Lower lobe of right lung (tissue), 2 donors: Measurements from ENCODE around the gene EREG. TPM values are rescaled to one million over a fixed set of nuclear protein-coding genes. Genes with fewer than 3 reads are reported as not detected.
"Not testable (repeated sequence)": the region's sequence is repeated elsewhere in the genome, so short reads cannot be mapped to it uniquely, and the experiment has no call there.

Source experiments
- ATAC-seq, 2 donors: fragments of 200-7000 bp; cut with Tn5 transposase; one replicate each; pipeline ENCODE4 v1.9.1; 2020 to 2022; ENCODE audit warnings: mild to moderate bottlenecking in 2 of 2, moderate library complexity in 2 of 2
- DNase-seq: peaks from one replicate; pipeline ENCODE4 v3.0.0-alpha.2; 2020
- H3K27ac ChIP-seq: fragments of 200-600 bp; one replicate; pipeline ENCODE4 v1.8.0; 2022
- H3K27me3 ChIP-seq: fragments of 200-600 bp; one replicate; pipeline ENCODE4 v1.8.0; 2022; ENCODE audit warnings: low read depth
- H3K36me3 ChIP-seq: fragments of 200-600 bp; one replicate; pipeline ENCODE4 v1.8.0; 2022; ENCODE audit warnings: mild to moderate bottlenecking
- H3K4me1 ChIP-seq: fragments of 200-600 bp; one replicate; pipeline ENCODE4 v1.8.0; 2022
- H3K4me3 ChIP-seq: fragments of 200-600 bp; one replicate; pipeline ENCODE4 v1.8.0; 2022; ENCODE audit warnings: mild to moderate bottlenecking
- H3K9me3 ChIP-seq: fragments of 200-600 bp; one replicate; pipeline ENCODE4 v1.8.0; 2022
- CTCF ChIP-seq: fragments of 200-600 bp; IDR thresholded peaks from one replicate; pipeline ENCODE4 v1.8.0; 2022; ENCODE audit warnings: antibody characterized with exemption, mild to moderate bottlenecking
- intact Hi-C: fragments of 100-400 bp; cut with DNase I; formaldehyde crosslinking; loops from one replicate; pipeline ENCODE4 v1.11.0; 2022
- total RNA-seq: library from RNA; stranded (reverse); fragmentation: NEBNext Ultra II Directional; extraction: Animal tissue kit (Norgen Biotek cat#: 25700); gene quantifications from one replicate; pipeline ENCODE4 v1.2.1, GENCODE V29; 2021
- donor health status: DM: no; HTN: yes; CAD: no; lungs with severe emphysema.

Gene EREG
- total RNA-seq, 1 donor from 2014 or later = 1.1 TPM

- Histone ChIP-seq H3K4me3 (no peak overlapping the region), H3K4me1 (no peaks in the 10 kb centered on the region), H3K27ac (no peak overlapping the region), H3K9me3 (no peaks in the 10 kb centered on the region), H3K27me3 (no peaks in the 10 kb centered on the region), H3K36me3 (no peaks in the 10 kb centered on the region)
- TF ChIP-seq CTCF = no peak
- no peak for ATAC-seq
- DNase-seq = no peak
- intact Hi-C loops = no loop called here
These were observed 30.3 kb upstream of the EREG start for GRCh38 chr4:74334636-74335035.

GRCh38 chr4:74335341-74336021 lies 29.5 kb upstream of the EREG start:
- no peak for TF ChIP-seq CTCF
- Histone ChIP-seq H3K27me3 (no peaks in the 10 kb centered on the region), H3K27ac (no peak overlapping the region), H3K36me3 (no peaks in the 10 kb centered on the region), H3K4me3 (no peak overlapping the region), H3K9me3 (no peaks in the 10 kb centered on the region), H3K4me1 (no peaks in the 10 kb centered on the region)
- DNase-seq (no peak), ATAC-seq (peak; percentile 19 to 28)
- intact Hi-C loops = no loop called here

- H3K4me1 ChIP-seq = no peaks in the 10 kb centered on the region
- H3K27me3 ChIP-seq = no peaks in the 10 kb centered on the region
- DNase-seq (no peak), ATAC-seq (peak in 1 of 2 donors; percentile 27)
- no peak overlapping the region for H3K27ac ChIP-seq
- intact Hi-C loops = no loop called here
- TF ChIP-seq CTCF = no peak
- peaks cover 3% of the 10 kb centered on the region for H3K9me3 ChIP-seq
- no peak overlapping the region for H3K4me3 ChIP-seq
- H3K36me3 ChIP-seq = no peaks in the 10 kb centered on the region
These were observed 26.1 kb upstream of the EREG start for GRCh38 chr4:74338792-74339333.

- Histone ChIP-seq H3K27ac (no peak overlapping the region), H3K4me1 (no peaks in the 10 kb centered on the region), H3K27me3 (no peaks in the 10 kb centered on the region), H3K4me3 (no peak overlapping the region), H3K9me3 (peaks cover 10% of the 10 kb centered on the region), H3K36me3 (no peaks in the 10 kb centered on the region)
- DNase-seq (no peak), ATAC-seq (no peak)
- intact Hi-C loops = no loop called here
- TF ChIP-seq CTCF = no peak
These were observed 25.4 kb upstream of the EREG start for GRCh38 chr4:74339501-74339900.

GRCh38 chr4:74340421-74340820 lies 24.5 kb upstream of the EREG start:
- H3K36me3 ChIP-seq, H3K27ac ChIP-seq, DNase-seq, H3K4me3 ChIP-seq, H3K4me1 ChIP-seq, ATAC-seq, H3K27me3 ChIP-seq, intact Hi-C loops: not testable (repeated sequence)
- peaks cover 11% of the 10 kb centered on the region for H3K9me3 ChIP-seq

GRCh38 chr4:74344031-74344430 lies 20.9 kb upstream of the EREG start:
- Histone ChIP-seq H3K9me3 (peaks cover 11% of the 10 kb centered on the region), H3K4me1 (no peaks in the 10 kb centered on the region), H3K4me3 (no peak overlapping the region), H3K27me3 (no peaks in the 10 kb centered on the region), H3K27ac (no peak overlapping the region), H3K36me3 (no peaks in the 10 kb centered on the region)
- no peak for DNase-seq
- TF ChIP-seq CTCF = no peak
- intact Hi-C loops = no loop called here
- no peak for ATAC-seq
